MM.1S (cell line): ENCODE measurements around the gene LHX5.

ENCODE experiments used
- DNase-seq: peaks from one replicate; pipeline ENCODE4 v3.0.0-alpha.2; 2015
- H2AFZ ChIP-seq: fragments of 300-600 bp; sonication (generic); 2 replicates; pipeline ENCODE4 v1.6.0; 2016; ENCODE audit warnings: antibody characterized with exemption, low read length
- H3F3A ChIP-seq: fragments of 300-600 bp; sonication (generic); 2 replicates; pipeline ENCODE4 v1.6.1; 2016; ENCODE audit warnings: mild to moderate bottlenecking, antibody characterized with exemption, low read length, moderate library complexity, mixed read lengths; ENCODE audit not compliant: insufficient read depth
- H3K27ac ChIP-seq: fragments of 300-600 bp; sonication (generic); 2 replicates; pipeline ENCODE4 v1.5.1; 2016; ENCODE audit warnings: mild to moderate bottlenecking, low read length
- H3K27me3 ChIP-seq: fragments of 300-600 bp; sonication (generic); replicated peaks from 2 replicates; pipeline ENCODE4 v1.6.0; 2016; ENCODE audit warnings: low read length; ENCODE audit not compliant: insufficient read depth
- H3K36me3 ChIP-seq: fragments of 300-600 bp; sonication (generic); replicated peaks from 2 replicates; pipeline ENCODE4 v1.6.1; 2016; ENCODE audit warnings: mild to moderate bottlenecking, low read length, mixed read lengths; ENCODE audit not compliant: insufficient read depth
- H3K4me1 ChIP-seq: fragments of 300-600 bp; sonication (generic); 2 replicates; pipeline ENCODE4 v1.6.1; 2016; ENCODE audit warnings: low read length, mixed read lengths
- H3K4me2 ChIP-seq: fragments of 300-600 bp; sonication (generic); 2 replicates; pipeline ENCODE4 v1.6.0; 2016; ENCODE audit warnings: low read depth, low read length
- H3K4me3 ChIP-seq: fragments of 300-600 bp; sonication (generic); 2 replicates; pipeline ENCODE4 v1.5.1; 2016; ENCODE audit warnings: low read length, mixed read lengths
- H3K79me2 ChIP-seq: fragments of 300-600 bp; sonication (generic); 2 replicates; pipeline ENCODE4 v1.6.1; 2016; ENCODE audit warnings: mixed run types, low read length, mixed read lengths
- H3K9ac ChIP-seq: fragments of 300-600 bp; sonication (generic); 2 replicates; pipeline ENCODE4 v1.6.1; 2016; ENCODE audit warnings: low read length, mixed read lengths
- H3K9me2 ChIP-seq: fragments of 300-600 bp; sonication (generic); replicated peaks from 2 replicates; pipeline ENCODE4 v1.6.1; 2016; ENCODE audit warnings: mild to moderate bottlenecking, low read length, mixed read lengths; ENCODE audit not compliant: insufficient read depth
- H3K9me3 ChIP-seq: fragments of 300-600 bp; sonication (generic); replicated peaks from 2 replicates; pipeline ENCODE4 v1.6.1; 2016; ENCODE audit warnings: mild to moderate bottlenecking, low read length, mixed read lengths; ENCODE audit not compliant: insufficient read depth
- H4K20me1 ChIP-seq: fragments of 300-600 bp; sonication (generic); 2 replicates; pipeline ENCODE4 v1.6.1; 2016; ENCODE audit warnings: mild to moderate bottlenecking, low read length, moderate library complexity, mixed read lengths; ENCODE audit not compliant: insufficient read depth
- CTCF ChIP-seq: fragments of 300-600 bp; sonication (generic); IDR thresholded peaks from 2 replicates; pipeline ENCODE4 v1.5.1; 2016; ENCODE audit warnings: antibody characterized with exemption, low read length, mixed read lengths
- EZH2 ChIP-seq: fragments of 300-600 bp; sonication (generic); optimal IDR thresholded peaks from 2 replicates; pipeline ENCODE3; 2017; ENCODE audit warnings: low read depth, mild to moderate bottlenecking, antibody characterized with exemption, low read length, mixed read lengths
- EZH2phosphoT487 ChIP-seq: fragments of 300-600 bp; sonication (generic); IDR thresholded peaks from 2 replicates; pipeline ENCODE4 v1.6.1; 2018; ENCODE audit warnings: antibody characterized with exemption, low read length

LHX5 gene

GRCh38 chr12:113466454-113467141 lies 5.1 kb downstream of the LHX5 start:
- Histone ChIP-seq H2AFZ (no peak overlapping the region), H3K27ac (no peak overlapping the region), H3F3A (no peaks in the 10 kb centered on the region), H3K4me3 (no peak overlapping the region), H3K9me2 (no peaks in the 10 kb centered on the region), H3K4me2 (no peak overlapping the region), H3K27me3 (peaks cover 43% of the 10 kb centered on the region), H3K36me3 (no peaks in the 10 kb centered on the region), H4K20me1 (no peaks in the 10 kb centered on the region), H3K9me3 (no peaks in the 10 kb centered on the region), H3K4me1 (no peaks in the 10 kb centered on the region), H3K9ac (no peak overlapping the region), H3K79me2 (no peaks in the 10 kb centered on the region)
- TF ChIP-seq CTCF = no peak
- TF ChIP-seq EZH2 = no peak
- no peak for TF ChIP-seq EZH2phosphoT487
- DNase-seq = no peak

GRCh38 chr12:113465808-113466453 lies 5.7 kb downstream of the LHX5 start:
- no peaks in the 10 kb centered on the region for H3F3A ChIP-seq
- H3K36me3 ChIP-seq = no peaks in the 10 kb centered on the region
- no peak overlapping the region for H2AFZ ChIP-seq
- no peak overlapping the region for H3K4me2 ChIP-seq
- no peak for DNase-seq
- H3K4me1 ChIP-seq = no peaks in the 10 kb centered on the region
- no peak for TF ChIP-seq EZH2phosphoT487
- no peak for TF ChIP-seq CTCF
- H3K79me2 ChIP-seq = no peaks in the 10 kb centered on the region
- no peaks in the 10 kb centered on the region for H3K9me2 ChIP-seq
- H3K27ac ChIP-seq = no peak overlapping the region
- H3K4me3 ChIP-seq = no peak overlapping the region
- H3K27me3 ChIP-seq = peaks cover 37% of the 10 kb centered on the region
- no peaks in the 10 kb centered on the region for H4K20me1 ChIP-seq
- H3K9me3 ChIP-seq = no peaks in the 10 kb centered on the region
- H3K9ac ChIP-seq = no peak overlapping the region

GRCh38 chr12:113464852-113465719 lies 6.6 kb downstream of the LHX5 start:
- no peak for DNase-seq
- no peak overlapping the region for H3K4me2 ChIP-seq

More at GRCh38 chr12:113464852-113465719, 6.6 kb downstream of the LHX5 start:
- Histone ChIP-seq H2AFZ (no peak overlapping the region), H3K9ac (no peak overlapping the region), H3F3A (no peaks in the 10 kb centered on the region), H3K4me3 (no peak overlapping the region), H3K9me3 (no peaks in the 10 kb centered on the region), H3K36me3 (no peaks in the 10 kb centered on the region), H3K9me2 (no peaks in the 10 kb centered on the region), H3K27me3 (peaks cover 29% of the 10 kb centered on the region), H3K27ac (no peak overlapping the region), H3K79me2 (no peaks in the 10 kb centered on the region), H4K20me1 (no peaks in the 10 kb centered on the region), H3K4me1 (no peaks in the 10 kb centered on the region)
- TF ChIP-seq EZH2 = no peak
- TF ChIP-seq CTCF = no peak
- no peak for TF ChIP-seq EZH2phosphoT487
